G401.6 (cell line): ENCODE results near the gene MRTFA.

Experiments used
- FAIRE-seq: peaks from 2 replicates; lab custom pipeline; 2012; peaks lifted over from hg19 to GRCh38; lab: Jason Lieb, UNC

MRTFA gene

GRCh38 chr22:40463017-40463631, 173.4 kb downstream of the MRTFA start:
- no peak for FAIRE-seq

GRCh38 chr22:40462195-40462984, 174.1 kb downstream of the MRTFA start:
- FAIRE-seq: no peak

DNA sequence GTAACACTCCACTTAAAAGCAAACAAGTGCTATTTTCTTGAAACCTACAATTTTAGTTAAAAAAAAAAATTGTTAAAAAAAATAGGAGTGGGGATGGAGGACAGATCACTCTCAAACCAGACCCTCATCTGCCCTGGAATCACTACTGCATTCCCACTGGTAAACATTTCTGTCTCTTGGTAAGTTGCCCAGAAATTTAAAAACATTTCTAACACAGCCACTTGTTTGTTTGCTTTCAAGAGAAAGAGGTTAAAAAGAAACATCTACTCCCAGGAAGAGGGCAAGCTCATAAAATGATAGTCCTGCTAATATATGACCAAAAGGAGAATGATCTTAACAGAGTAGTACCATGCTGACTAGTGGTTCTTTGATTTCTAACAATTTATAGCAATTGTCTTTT, 182.8 kb downstream of the MRTFA start:
- FAIRE-seq: no peak

DNA sequence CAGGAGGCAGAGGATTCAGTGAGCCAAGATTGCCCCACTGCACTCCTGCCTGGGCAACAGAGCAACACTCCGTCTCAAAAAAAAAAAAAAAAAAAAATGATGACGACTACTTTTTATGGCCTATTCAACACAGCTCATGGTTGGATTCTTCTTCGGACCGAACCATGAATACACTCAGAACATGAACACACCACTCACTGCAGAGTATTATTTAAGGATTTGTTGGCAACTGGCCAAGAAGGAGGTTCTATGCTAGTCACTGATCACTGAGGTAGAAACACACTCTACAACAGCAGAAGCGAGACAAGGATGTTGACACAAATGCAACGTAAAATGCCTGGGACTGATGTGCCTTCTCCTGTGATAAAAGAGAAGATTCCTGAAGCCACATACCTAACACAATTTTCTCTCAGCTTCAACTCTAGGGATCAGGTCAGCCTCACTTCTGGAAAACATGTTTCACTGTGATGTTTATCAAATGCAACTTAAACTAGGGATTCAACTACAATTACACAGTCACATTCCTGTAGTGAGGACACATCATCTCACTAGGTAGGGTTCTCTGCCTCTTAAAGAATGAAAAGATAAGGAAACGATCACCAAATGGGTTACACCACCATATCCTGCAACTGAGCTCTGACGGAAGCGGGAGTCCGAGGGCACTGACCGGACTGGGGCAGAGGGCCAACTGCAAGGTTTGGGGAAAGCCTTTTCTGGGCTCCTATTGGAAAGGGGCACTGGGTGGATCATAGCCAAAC, 183.6 kb downstream of the MRTFA start:
- no peak for FAIRE-seq

- no peak for FAIRE-seq
These were observed 185.3 kb downstream of the MRTFA start for GRCh38 chr22:40451210-40451609.

- FAIRE-seq: no peak
These were observed 185.9 kb downstream of the MRTFA start for GRCh38 chr22:40450616-40451015.

DNA sequence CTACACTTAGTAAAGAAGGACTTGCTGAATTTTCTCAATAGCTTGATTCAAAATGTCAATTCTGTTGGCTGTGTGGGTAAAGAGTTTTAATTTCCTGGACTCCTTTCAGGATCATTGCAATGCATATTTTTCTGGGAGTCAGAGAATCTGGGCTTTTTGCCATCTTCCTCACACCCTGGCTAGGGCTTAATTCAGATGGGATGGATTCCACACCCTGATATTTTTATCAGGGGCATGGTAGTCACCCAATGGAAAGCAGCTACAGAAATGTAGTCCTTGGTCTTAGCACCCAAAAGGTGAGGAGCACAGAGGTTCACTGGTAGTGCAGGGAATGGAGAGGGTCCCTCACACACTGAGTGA, 186.9 kb downstream of the MRTFA start:
- FAIRE-seq: no peak

DNA sequence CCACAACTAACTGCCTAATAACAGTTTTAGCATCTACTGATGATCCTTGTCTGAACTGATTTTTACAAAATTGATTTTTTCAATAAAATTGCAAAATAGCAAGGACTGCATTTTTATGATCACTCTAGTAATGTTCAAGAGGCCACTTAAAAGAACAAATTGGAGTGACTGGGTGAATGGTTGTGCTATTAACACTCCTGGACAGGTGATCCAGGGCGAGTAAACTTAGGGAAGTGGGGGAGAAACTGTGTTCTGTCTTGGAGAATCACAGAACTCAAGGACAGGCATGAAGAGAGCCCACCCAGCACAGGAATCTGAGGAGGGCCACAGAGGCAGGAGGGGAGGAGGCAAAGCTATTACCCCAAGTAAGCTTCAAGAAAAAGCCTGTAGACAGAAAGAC, 190.3 kb downstream of the MRTFA start:
- FAIRE-seq: no peak

GRCh38 chr22:40444178-40444831, 192.2 kb downstream of the MRTFA start:
- FAIRE-seq: peak; percentile 41

GRCh38 chr22:40443732-40444131, 192.8 kb downstream of the MRTFA start:
- no peak for FAIRE-seq

DNA sequence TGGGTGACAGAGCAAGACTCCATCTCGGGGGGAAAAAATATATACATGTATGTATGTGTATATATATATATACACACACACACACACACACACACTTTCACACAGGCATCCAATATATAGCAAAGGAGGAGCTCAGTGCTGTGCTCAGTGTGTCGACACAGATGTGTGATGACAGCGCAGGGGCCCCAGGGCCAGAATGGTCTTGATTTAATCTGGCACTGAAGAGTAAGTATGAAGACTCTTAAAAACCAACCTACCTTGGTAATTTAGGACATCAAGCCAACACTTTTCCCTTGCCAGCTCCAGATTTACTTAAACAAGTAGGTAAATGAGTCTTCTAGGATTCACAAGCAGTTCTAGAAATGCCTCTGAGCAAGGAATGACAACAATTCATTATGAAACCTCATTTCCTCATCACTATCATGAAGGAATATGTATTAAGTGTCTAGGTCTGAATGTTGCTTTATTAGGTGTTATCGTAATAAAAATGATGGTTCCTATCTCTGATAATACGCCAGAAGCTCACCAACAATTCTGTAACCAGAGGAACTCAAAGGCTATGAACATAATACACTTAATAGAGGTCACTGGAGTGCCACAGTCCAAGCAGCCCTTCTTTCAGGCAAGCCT, 194.6 kb downstream of the MRTFA start:
- FAIRE-seq: no peak

DNA sequence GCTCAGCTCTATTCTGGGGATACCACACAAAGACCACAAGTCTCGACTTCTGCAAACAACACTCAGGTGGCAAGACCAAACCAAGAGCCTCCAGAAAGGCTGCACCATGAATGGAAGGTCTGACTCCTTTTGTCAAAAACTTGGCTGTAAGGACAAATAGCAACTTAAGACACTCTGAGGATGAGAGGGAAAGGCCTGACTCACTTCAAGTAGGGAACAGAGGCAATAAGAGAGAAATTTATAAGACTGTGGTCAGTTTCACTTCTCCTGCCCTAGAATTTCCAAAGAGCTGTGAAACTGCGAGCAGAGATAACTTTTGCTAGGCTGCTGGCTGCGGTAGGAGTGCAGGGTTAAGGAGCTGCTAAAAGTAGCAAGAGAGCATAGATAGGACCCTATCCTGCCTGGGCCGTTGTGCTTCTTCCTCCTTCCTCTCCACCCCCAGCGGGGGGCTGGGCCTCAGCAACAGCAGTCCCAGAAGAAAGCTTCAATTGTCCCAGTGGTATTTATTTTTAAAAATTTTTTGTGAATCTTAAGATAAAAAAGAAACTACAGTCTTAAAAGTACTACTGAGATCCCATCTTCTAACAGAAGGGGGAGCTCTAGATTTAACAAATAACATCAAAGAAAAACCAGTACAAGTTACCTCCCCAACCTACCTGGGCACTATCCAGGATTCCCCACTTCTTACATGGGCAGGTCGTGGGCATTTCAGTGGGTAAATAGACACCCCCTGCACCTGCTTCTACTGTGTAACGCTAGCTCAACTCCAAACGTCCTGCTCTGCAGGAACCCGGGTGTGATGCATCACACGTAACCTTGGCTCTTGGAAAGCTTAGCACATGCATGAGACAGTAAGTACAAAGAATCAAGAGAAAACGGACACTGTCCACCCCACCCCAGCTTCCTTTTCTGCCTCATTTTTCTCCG, 199.8 kb downstream of the MRTFA start:
- peak; percentile 89 for FAIRE-seq

GRCh38 chr22:40434745-40435144, 201.8 kb downstream of the MRTFA start:
- no peak for FAIRE-seq

GRCh38 chr22:40434106-40434505, 202.4 kb downstream of the MRTFA start:
- FAIRE-seq: no peak

GRCh38 chr22:40433416-40434090, 203.0 kb downstream of the MRTFA start:
- FAIRE-seq: no peak

- no peak for FAIRE-seq
These were observed 203.9 kb downstream of the MRTFA start for GRCh38 chr22:40432625-40433024.

DNA sequence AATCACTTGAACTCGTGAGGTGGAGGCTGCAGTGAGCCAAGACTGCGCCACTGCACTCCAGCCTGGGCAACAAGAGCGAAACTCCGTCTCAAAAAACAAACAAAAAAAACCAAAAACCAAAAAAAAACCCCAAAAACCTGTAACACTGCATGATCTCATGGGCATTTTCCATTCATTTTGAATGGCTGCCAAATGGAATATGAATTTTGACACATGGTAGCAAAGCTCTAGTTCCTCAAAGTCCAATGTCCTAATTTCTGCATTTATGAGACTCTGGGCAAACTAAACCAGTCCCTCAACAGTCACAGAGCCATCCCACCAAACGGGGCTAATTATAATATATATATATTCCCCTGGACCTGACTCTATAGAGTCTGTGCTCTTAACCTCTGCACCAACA, 204.4 kb downstream of the MRTFA start:
- FAIRE-seq: no peak

DNA sequence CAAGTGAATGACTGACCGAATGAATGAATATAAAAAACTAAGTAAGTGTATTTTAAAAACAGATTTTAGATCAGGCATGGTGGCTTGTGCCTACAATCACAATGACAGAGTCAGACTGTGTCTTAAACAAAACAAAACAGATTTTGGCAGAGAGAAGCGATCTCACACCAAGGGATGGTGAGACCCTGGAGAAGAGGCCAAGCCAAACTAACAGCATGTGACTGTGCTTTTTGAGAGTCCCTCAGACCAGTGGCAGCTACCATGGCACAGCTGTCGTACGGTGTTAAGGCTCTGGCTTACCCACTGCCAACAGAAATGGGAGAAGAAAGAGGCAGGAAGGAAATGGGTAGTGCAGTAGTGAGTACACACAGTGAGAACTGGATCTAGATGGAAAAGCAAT, 205.5 kb downstream of the MRTFA start:
- FAIRE-seq: no peak

GRCh38 chr22:40429481-40429880, 207.0 kb downstream of the MRTFA start:
- no peak for FAIRE-seq

- no peak for FAIRE-seq
These were observed 207.7 kb downstream of the MRTFA start for GRCh38 chr22:40428796-40429195.
